HG03064 (cell line): Measurements from ENCODE around the gene CFAP97D2.
A peak's percentile ranks its signal among the peaks of the same experiment; 100 is the strongest.
"Not testable (repeated sequence)": the region's sequence is repeated elsewhere in the genome, so short reads cannot be mapped to it uniquely, and the experiment has no call there.

Source experiments
- ATAC-seq: cut with Tn5 transposase; IDR thresholded peaks from one replicate; pipeline ENCODE4 v1.9.1; 2021; ENCODE audit warnings: low read depth; ENCODE audit not compliant: unreplicated experiment

The CFAP97D2 gene

GRCh38 chr13:114194853-114195252, 15.8 kb downstream of the CFAP97D2 start:
- no peak for ATAC-seq

DNA sequence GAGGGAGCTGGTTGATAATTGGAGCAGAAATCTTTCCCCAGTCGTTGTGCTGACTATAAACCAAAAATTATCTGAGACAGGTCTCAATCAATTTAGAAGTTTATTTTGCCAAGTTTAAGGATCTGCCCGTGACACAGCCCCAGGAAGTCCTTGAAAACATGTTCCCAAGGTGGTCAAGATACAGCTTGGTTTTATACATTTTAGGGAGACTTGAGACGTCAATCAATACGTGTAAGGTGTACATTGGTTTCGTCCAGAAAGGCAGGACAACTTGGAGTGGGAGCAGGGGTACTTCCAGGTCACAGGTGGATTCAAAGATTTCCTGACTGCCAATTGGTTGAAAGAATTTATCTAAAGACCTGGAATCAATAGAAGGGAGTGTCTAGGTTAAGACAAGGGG, 17.6 kb downstream of the CFAP97D2 start:
- ATAC-seq, result no peak

GRCh38 chr13:114198556-114198955, 19.5 kb downstream of the CFAP97D2 start:
- ATAC-seq, result no peak

DNA sequence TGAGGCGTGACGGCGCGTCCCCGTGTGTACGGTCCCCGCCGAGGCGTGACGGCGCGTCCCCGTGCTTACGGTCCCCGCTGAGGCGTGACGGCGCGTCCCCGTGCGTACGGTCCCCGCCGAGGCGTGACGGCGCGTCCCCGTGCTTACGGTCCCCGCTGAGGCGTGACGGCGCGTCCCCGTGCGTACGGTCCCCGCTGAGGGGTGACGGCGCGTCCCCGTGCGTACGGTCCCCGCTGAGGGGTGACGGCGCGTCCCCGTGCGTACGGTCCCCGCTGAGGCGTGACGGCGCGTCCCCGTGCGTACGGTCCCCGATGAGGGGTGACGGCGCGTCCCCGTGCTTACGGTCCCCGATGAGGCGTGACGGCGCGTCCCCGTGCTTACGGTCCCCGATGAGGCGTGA, 20.5 kb downstream of the CFAP97D2 start:
- ATAC-seq, result not testable (repeated sequence)

GRCh38 chr13:114199954-114200353, 20.9 kb downstream of the CFAP97D2 start:
- ATAC-seq, result no peak

GRCh38 chr13:114200399-114200911, 21.4 kb downstream of the CFAP97D2 start:
- no peak for ATAC-seq

DNA sequence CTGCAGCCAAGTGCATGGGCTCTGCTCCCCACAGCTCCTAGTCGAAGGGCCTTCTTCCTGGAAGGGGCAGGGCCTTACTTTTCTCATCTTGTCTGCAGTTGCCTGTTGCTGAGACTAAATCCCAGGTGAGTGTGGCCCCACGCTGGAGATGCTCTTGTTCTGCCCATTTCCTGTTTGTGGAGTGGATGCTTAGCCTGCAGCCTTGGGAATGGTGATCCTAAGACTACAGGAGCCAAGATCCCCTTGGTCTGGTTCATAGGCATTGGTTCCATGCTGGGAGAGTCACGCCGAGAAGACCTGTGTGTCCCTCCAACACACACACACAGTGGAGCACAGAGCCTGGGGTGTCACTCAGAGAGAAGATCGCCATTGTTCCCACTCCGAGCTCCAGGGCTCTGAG, 23.5 kb downstream of the CFAP97D2 start:
- no peak for ATAC-seq

- ATAC-seq, result no peak
These were observed 24.5 kb downstream of the CFAP97D2 start for GRCh38 chr13:114203536-114203935.

DNA sequence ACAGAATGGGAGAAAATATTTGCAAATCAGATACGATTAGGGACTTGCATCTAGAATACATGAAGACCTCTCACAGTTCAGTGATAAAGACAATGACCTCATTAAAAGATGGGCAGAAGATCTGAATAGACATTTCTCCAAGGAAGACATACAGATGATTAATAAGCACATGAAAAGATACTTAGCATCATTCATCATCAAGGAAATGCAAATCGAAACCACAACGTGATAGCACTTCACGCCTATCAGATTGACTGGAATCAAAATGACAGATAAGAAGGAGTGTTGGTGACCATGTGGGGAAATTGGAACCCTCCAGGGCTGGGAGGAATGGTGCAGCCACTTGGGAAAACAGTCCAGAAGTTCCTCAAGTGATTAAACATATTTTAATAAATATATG, 25.8 kb downstream of the CFAP97D2 start:
- ATAC-seq, result no peak

GRCh38 chr13:114208134-114208533, 29.1 kb downstream of the CFAP97D2 start:
- no peak for ATAC-seq

DNA sequence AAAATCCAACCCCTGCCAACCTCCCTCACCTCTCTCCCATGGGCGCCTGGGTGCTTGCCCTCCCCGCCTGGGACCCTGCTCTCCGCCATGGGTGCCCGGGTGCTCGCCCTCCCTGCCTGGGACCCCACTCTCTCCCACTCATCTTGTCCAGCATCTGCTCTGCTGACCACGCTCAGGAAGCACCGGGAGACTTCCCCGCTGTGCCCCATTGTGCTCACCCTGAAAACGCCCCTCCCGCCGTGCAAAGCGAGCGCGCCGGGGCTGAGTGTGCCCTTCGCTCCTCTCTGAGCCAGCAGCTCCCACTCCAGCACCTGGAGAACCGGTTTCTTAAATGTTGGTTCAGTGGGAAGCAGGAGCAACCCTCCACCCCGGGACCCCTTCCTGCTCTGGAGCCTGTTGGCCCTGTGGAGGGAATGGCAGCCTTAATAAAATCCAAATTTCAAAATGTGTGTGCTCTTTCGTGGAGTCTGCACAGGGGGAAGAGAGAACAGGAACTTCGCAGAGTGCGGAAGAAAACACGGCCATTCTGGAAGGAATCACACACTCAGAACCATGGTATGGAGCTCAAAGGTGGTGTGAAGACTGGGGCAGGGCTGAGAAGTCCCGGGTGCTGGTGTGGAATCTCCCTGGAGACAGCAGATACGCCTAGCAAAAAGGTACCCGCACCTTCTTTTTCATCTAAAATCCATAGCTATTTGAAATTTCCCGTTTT, 32.5 kb downstream of the CFAP97D2 start:
- ATAC-seq, result no peak

- no peak for ATAC-seq
These were observed 33.1 kb downstream of the CFAP97D2 start for GRCh38 chr13:114212158-114212495.

- no peak for ATAC-seq
These were observed 34.9 kb downstream of the CFAP97D2 start for GRCh38 chr13:114213980-114214379.

GRCh38 chr13:114219392-114219791, 40.3 kb downstream of the CFAP97D2 start:
- ATAC-seq, result no peak

DNA sequence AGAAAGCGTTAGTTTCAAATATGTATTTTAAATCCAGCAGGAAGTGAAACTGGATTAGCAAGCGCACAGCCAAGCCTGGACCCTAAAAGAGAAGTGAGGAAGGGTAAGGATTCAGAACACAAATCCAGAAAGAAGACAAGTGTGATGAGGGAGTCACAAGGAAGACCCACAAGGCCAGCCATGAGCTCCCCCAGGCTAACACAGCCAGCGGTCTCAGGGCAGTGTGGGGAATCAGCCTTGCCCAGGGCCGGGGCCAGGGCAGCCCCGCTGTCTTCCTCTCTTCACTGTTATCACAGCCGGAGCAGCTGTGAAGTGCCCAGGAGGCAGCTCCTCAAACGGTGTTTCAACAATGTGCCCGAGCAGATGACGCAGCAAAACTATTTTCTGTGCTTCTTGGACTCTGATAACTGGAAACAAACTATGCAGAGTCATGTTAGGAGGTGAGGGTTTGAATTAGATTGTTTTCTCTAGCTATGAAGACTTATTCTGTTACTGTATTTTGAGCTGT, 43.5 kb downstream of the CFAP97D2 start:
- no peak for ATAC-seq

DNA sequence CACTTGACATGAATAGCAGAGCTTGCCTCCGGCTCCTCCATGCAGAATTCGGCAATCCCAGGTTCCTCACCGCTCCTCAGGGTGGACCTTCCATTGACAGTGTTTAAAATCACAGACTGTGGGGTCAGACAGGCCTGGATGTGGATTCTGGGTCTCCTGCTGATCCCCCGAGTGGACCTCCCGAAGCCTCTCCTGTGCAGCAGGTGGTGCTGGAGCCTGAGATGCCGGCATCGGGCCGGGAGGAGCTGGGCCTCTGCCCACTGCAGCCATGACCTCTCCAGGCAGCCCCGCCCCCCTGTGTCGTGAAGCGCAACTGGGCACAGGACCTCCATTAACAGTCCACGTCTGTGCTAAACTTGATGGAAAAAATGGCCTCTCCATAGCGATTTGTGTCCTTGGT, 45.1 kb downstream of the CFAP97D2 start:
- ATAC-seq, result no peak

- no peak for ATAC-seq
These were observed 46.6 kb downstream of the CFAP97D2 start for GRCh38 chr13:114225610-114226009.

DNA sequence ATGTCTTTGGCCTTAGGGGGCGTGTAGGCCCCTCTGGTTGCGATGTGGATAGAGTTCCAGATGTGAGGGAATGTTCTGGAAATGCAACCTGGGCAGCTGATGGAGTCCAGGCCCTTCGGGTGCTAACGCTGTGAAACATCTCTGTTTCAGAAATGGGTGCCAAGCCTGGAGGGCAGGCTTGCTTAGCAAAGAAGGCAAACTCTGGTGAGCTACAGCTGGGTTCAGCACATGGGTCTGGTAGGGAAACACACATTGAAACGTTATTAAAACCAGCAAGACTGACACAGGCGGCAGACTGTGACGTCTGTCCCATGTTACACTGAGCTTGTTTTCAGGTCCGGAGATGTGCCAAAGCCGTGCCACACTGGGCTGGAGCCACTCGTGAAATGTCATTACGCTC, 47.0 kb downstream of the CFAP97D2 start:
- no peak for ATAC-seq

- peak; percentile 79 for ATAC-seq
These were observed 47.8 kb downstream of the CFAP97D2 start for GRCh38 chr13:114226699-114227323.

GRCh38 chr13:114227528-114227927, 48.5 kb downstream of the CFAP97D2 start:
- no peak for ATAC-seq

- no peak for ATAC-seq
These were observed 49.1 kb downstream of the CFAP97D2 start for GRCh38 chr13:114228176-114228575.

DNA sequence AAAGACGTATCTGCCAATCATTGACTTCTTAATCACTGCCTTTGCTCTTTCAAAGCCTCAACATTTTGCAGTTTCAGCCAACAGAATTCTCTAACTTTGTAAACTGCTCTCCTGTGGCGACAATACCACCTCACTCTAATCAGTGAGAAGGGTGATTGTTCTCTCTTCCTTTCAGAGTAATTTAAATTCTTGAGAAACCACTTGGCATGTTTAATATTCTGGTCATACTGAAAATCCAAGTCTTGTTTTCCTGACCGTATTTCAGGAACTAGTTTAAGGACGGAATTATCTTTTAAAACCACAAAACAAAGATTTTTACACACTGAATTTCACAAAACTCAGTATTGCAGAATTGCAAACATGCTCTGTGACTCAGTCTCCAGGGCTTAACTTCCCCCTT, 50.4 kb downstream of the CFAP97D2 start:
- ATAC-seq, result no peak
